Right atrium auricular region (tissue), 2 donors: ENCODE measurements around the gene IL17RE. TPM values are rescaled to one million over a fixed set of nuclear protein-coding genes. Genes with fewer than 3 reads are reported as not detected.
"Not testable (repeated sequence)": the region's sequence is repeated elsewhere in the genome, so short reads cannot be mapped to it uniquely, and the experiment has no call there.

Experiments
- DNase-seq: peaks from one replicate; pipeline ENCODE4 v3.0.0-alpha.2; 2019; ENCODE audit warnings: low spot score
- H3K27ac ChIP-seq, 2 donors: fragments of 200-600 bp; sonication (generic); 1 replicate in 1 of 2; 2 replicates in 1 of 2; pipeline ENCODE4 v1.5.1; 2016 to 2019
- H3K27me3 ChIP-seq, 2 donors: fragments of 200-600 bp; sonication (generic); one replicate each; pipeline versions ENCODE4 v1.5.1 to v1.6.0; 2017 to 2019
- H3K36me3 ChIP-seq: fragments of 200-600 bp; sonication (generic); one replicate; pipeline ENCODE4 v1.5.1; 2016
- H3K4me1 ChIP-seq, 2 donors: fragments of 200-600 bp; sonication (generic); one replicate each; pipeline versions ENCODE4 v1.5.1 to v1.6.0; 2017 to 2019
- H3K4me3 ChIP-seq, 2 donors: fragments of 200-600 bp; sonication (generic); 1 replicate in 1 of 2; 2 replicates in 1 of 2; pipeline ENCODE4 v1.5.1; 2017 to 2019; ENCODE audit warnings: mild to moderate bottlenecking in 1 of 2, moderate library complexity in 1 of 2
- H3K9me3 ChIP-seq, 2 donors: fragments of 200-600 bp; sonication (generic); one replicate each; pipeline ENCODE4 v1.5.1; 2019
- total RNA-seq, 2 donors: library from RNA; depleted of rRNA; stranded (reverse); fragments of >200 nt; gene quantifications; one replicate each; pipeline ENCODE4 v1.1.0, GENCODE V29; 2016
- TF ChIP-seq, protein P1 (sequence below), 2 donors: fragments of 200-600 bp; sonication (generic); IDR thresholded peaks; one replicate each; pipeline ENCODE4 v1.5.1; 2019; ENCODE audit warnings: antibody characterized with exemption in 2 of 2

Gene IL17RE
- total RNA-seq, 2 donors from 2014 or later = 0.89 to 2.6 TPM

- H3K4me1 ChIP-seq = peaks cover 0 to 29% of the 10 kb centered on the region in 2 donors
- no peaks in the 10 kb centered on the region for H3K27me3 ChIP-seq
- peak within 1 kb of the TSS; percentile 94 to 98 for H3K27ac ChIP-seq
- H3K4me3 ChIP-seq = peak within 1 kb of the TSS; percentile 82 to 97
- peaks cover 13% of the 10 kb centered on the region for H3K36me3 ChIP-seq
- peak; percentile 91 for DNase-seq
- no peaks in the 10 kb centered on the region for H3K9me3 ChIP-seq
- TF ChIP-seq, protein P1, sequence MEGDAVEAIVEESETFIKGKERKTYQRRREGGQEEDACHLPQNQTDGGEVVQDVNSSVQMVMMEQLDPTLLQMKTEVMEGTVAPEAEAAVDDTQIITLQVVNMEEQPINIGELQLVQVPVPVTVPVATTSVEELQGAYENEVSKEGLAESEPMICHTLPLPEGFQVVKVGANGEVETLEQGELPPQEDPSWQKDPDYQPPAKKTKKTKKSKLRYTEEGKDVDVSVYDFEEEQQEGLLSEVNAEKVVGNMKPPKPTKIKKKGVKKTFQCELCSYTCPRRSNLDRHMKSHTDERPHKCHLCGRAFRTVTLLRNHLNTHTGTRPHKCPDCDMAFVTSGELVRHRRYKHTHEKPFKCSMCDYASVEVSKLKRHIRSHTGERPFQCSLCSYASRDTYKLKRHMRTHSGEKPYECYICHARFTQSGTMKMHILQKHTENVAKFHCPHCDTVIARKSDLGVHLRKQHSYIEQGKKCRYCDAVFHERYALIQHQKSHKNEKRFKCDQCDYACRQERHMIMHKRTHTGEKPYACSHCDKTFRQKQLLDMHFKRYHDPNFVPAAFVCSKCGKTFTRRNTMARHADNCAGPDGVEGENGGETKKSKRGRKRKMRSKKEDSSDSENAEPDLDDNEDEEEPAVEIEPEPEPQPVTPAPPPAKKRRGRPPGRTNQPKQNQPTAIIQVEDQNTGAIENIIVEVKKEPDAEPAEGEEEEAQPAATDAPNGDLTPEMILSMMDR (IDR thresholded peaks at IDR 0.05) = peak in 1 of 2 donors; percentile 37
These were observed 12.2 kb upstream of the IL17RE start, which contains the start of gene JAGN1 for GRCh38 chr3:9890249-9891071. JAGN1 (plus strand) TSS chr3:9890610; CDS start chr3:9890723, 113 bp downstream.

DNA sequence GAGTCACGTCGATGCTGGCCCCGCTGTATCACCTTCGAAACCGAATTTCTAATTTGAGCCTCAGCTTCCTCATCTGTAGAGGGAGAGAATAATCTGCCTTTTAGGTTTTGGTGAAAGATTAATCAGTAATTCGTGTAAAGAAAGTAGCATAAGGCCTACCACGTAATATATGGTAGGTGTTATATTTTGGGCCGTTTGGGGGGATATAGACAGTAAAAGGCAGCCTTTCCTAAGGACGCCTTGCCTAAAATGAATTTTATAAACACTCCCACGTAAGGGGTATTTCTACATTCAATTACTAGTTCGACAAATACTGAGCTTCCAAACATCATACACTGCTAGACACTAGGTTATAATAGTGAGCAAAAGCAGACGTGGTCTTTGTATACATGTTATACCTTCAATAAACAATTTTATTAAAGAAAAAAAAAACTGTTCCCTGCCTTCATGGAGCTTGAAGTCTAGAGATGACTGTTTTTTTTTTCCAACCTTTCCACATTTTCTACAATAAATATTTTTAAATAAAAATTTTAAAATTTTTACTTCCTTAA, 11.5 kb upstream of the IL17RE start:
- no peaks in the 10 kb centered on the region for H3K9me3 ChIP-seq
- H3K27me3 ChIP-seq = no peaks in the 10 kb centered on the region
- no peak for DNase-seq
- H3K36me3 ChIP-seq = peaks cover 13% of the 10 kb centered on the region
- TF ChIP-seq, protein P1 (IDR thresholded peaks at IDR 0.05) = no peak
- peak overlapping the region; percentile 82 to 97 for H3K4me3 ChIP-seq
- H3K4me1 ChIP-seq = peaks cover 0 to 29% of the 10 kb centered on the region in 2 donors
- peak overlapping the region; percentile 94 to 98 for H3K27ac ChIP-seq

GRCh38 chr3:9893739-9894138, 8.9 kb upstream of the IL17RE start:
- peaks cover 0 to 29% of the 10 kb centered on the region in 2 donors for H3K4me1 ChIP-seq
- TF ChIP-seq, protein P1 (IDR thresholded peaks at IDR 0.05) = no peak
- no peaks in the 10 kb centered on the region for H3K9me3 ChIP-seq
- no peak overlapping the region for H3K27ac ChIP-seq
- no peak for DNase-seq
- H3K27me3 ChIP-seq = no peaks in the 10 kb centered on the region
- no peak overlapping the region for H3K4me3 ChIP-seq
- H3K36me3 ChIP-seq = peaks cover 13% of the 10 kb centered on the region

DNA sequence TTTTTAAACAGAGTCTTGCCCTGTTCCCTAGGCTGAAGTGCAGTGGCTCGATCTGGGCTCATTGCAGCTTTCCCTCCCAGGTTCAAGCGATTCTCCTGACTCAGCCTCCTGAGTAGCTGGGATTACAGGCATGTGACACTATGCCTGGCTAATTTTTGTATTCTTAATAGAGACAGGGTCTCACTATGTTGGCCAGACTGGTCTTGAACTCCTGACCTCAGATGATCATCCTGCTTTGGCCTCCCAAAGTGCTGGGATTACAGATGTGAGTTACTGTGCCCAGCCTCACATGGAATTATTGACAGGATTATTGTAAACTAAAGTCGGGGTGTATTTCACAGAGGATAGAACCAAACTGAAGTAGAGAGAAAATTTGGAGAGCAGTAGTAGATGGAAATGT, 6.9 kb upstream of the IL17RE start:
- not testable (repeated sequence) for H3K9me3 ChIP-seq, H3K4me3 ChIP-seq, H3K27ac ChIP-seq, DNase-seq, H3K27me3 ChIP-seq
- Histone ChIP-seq H3K4me1 (peaks cover 0 to 25% of the 10 kb centered on the region in 2 donors), H3K36me3 (peaks cover 13% of the 10 kb centered on the region)

- not testable (repeated sequence) for H3K9me3 ChIP-seq, H3K4me3 ChIP-seq, H3K27ac ChIP-seq, DNase-seq, H3K27me3 ChIP-seq
- Histone ChIP-seq H3K4me1 (peaks cover 0 to 15% of the 10 kb centered on the region in 2 donors), H3K36me3 (peaks cover 13% of the 10 kb centered on the region)
These were observed 5.8 kb upstream of the IL17RE start for GRCh38 chr3:9896755-9897407.

DNA sequence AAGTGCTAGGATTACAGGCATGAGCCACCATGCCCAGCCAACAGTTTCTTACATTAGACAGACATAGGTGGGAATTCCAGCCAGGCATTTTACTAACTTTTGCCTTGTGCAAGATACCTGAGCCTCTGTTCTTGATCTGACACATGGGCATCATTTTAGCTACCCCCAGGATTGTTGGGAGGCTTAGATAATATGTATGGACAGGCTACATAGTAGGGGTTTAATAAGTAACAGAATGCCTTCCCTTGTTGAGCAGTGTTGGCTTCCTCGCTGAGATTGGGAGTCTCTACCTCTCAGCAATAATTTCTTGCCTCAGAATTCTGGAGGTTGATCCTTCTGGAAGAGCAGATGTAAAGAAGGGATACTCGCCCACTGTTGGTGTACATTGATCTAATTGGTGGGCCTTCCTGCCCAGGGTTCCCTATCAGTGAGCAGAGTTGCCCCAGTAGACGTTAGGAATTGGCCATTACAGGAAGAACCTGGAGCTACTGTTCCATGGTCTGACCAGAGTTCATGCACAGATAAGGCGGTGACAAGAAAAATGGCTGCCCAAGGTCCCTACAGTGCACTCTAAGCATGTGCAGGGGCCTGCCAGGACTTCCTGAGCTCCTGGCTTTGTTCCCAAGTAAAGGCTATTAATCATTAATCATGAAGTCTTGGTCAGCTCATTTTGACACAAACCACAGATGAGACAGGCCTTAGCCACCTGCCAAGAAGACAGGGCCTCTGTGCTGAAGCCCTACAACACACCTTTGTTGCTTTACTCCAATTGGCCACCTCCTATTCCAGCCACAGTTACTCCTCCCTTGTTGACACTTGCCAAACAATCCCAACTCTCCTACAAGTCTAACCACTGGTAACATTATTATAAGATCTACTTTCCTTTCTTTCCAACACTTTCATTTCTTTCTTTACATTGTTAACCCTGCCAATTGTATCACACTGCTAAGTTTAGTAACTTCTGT, 5.0 kb upstream of the IL17RE start:
- Histone ChIP-seq H3K4me1 (peaks cover 0 to 10% of the 10 kb centered on the region in 2 donors), H3K9me3 (no peaks in the 10 kb centered on the region), H3K4me3 (no peak overlapping the region), H3K27ac (no peak overlapping the region), H3K27me3 (no peaks in the 10 kb centered on the region), H3K36me3 (peaks cover 12% of the 10 kb centered on the region)
- no peak for DNase-seq
- TF ChIP-seq, protein P1 (IDR thresholded peaks at IDR 0.05) = no peak
